Aorta (tissue), 5 donors: ENCODE measurements around the gene RABL2A. TPM values are rescaled to one million over a fixed set of nuclear protein-coding genes. Genes with fewer than 3 reads are reported as not detected.
"Not testable (repeated sequence)": the region's sequence is repeated elsewhere in the genome, so short reads cannot be mapped to it uniquely, and the experiment has no call there.

Experiments used
- ATAC-seq: fragments of 200-7000 bp; cut with Tn5 transposase; one replicate; pipeline ENCODE4 v1.9.1; 2022; ENCODE audit warnings: moderate library complexity; ENCODE audit not compliant: low FRiP score
- DNase-seq, 2 donors: peaks; one replicate each; pipeline ENCODE4 v3.0.0-alpha.2; 2020
- H3K27ac ChIP-seq, 2 donors: one replicate each; pipeline ENCODE4 v1.5.1; 2013; ENCODE audit warnings: low read length in 2 of 2, mild to moderate bottlenecking in 2 of 2, moderate library complexity in 2 of 2, control low read depth in 1 of 2, inconsistent platforms in 1 of 2, low read depth in 1 of 2
- H3K27me3 ChIP-seq, 2 donors: one replicate each; pipeline ENCODE4 v1.6.1; 2013; ENCODE audit warnings: control low read depth in 1 of 2, low read length in 1 of 2, mild to moderate bottlenecking in 1 of 2, moderate library complexity in 1 of 2; ENCODE audit not compliant: insufficient read depth in 2 of 2, control insufficient read depth in 1 of 2
- H3K36me3 ChIP-seq, 2 donors: one replicate each; pipeline ENCODE4 v1.6.1; 2013; ENCODE audit warnings: control low read depth in 1 of 2, low read length in 1 of 2, mild to moderate bottlenecking in 1 of 2; ENCODE audit not compliant: insufficient read depth in 2 of 2, control insufficient read depth in 1 of 2
- H3K4me1 ChIP-seq, 2 donors: one replicate each; pipeline ENCODE4 v1.6.1; 2013; ENCODE audit warnings: low read length in 2 of 2, control low read depth in 1 of 2, mild to moderate bottlenecking in 1 of 2, moderate library complexity in 1 of 2; ENCODE audit not compliant: insufficient read depth in 2 of 2, control insufficient read depth in 1 of 2
- H3K4me3 ChIP-seq, 2 donors: one replicate each; pipeline ENCODE4 v1.5.1; 2013; ENCODE audit warnings: low read length in 2 of 2, control low read depth in 1 of 2, mild to moderate bottlenecking in 1 of 2
- H3K9me3 ChIP-seq: one replicate; pipeline ENCODE4 v1.6.1; 2013; ENCODE audit warnings: mild to moderate bottlenecking, low read length; ENCODE audit not compliant: control insufficient read depth
- WGBS, 2 donors: extraction: QIAGEN DNeasy Blood & Tissue Kit; methylation state at CpG; one replicate each; pipeline ENCODE4 v1.1.7; 2013; 5-methylcytosine and 5-hydroxymethylcytosine counted together
- intact Hi-C, 2 donors: fragments of 100-400 bp; cut with DNase I; formaldehyde crosslinking; loops; one replicate each; pipeline versions ENCODE4 v1.14.2 to v1.15.0; 2022
- polyA plus RNA-seq, 2 donors: library from polyadenylated mRNA; stranded (reverse); fragments of 200-250 nt; gene quantifications; one replicate each; pipeline ENCODE4 v1.2.3, GENCODE V29; 2013
- total RNA-seq, 2 donors: library from RNA; stranded (reverse); fragmentation: NEBNext Ultra II Directional; extraction: Animal tissue kit (Norgen Biotek cat#: 25700); gene quantifications; one replicate each; pipeline ENCODE4 v1.2.1, GENCODE V29; 2021
- donor health status: healthy with polysubstance abuse.
- donor health status: Bipolar disorder and iron deficiency.
- donor health status: DM: no; HTN: no; CAD: no.
- donor health status: DM: no; HTN: no; CAD: no.
- donor health status: DM: yes; HTN: yes; CAD: no.

Gene RABL2A
- total and polyA plus RNA-seq, 4 donors, result 8.9 to 27.9 (median 21.9) TPM

GRCh38 chr2:113636226-113636625, 9.2 kb downstream of the RABL2A start:
- H3K4me3 ChIP-seq, H3K36me3 ChIP-seq, H3K27ac ChIP-seq, intact Hi-C loops, DNase-seq, ATAC-seq, H3K4me1 ChIP-seq, H3K27me3 ChIP-seq, H3K9me3 ChIP-seq: not testable (repeated sequence)
- whole genome bisulfite sequencing, 2 donors, result 85 to 93% methylated on average over 3 to 4 of the region's 4 CpGs

GRCh38 chr2:113638084-113638483, 11.0 kb downstream of the RABL2A start:
- H3K27ac ChIP-seq, H3K4me1 ChIP-seq, DNase-seq, ATAC-seq, H3K4me3 ChIP-seq, H3K27me3 ChIP-seq, H3K36me3 ChIP-seq, intact Hi-C loops, H3K9me3 ChIP-seq: not testable (repeated sequence)
- 77 to 81% methylated on average over 3 of the region's 3 CpGs for WGBS, 2 donors

- H3K27ac ChIP-seq, ATAC-seq, H3K27me3 ChIP-seq, intact Hi-C loops, H3K4me1 ChIP-seq, DNase-seq, H3K9me3 ChIP-seq, H3K4me3 ChIP-seq, H3K36me3 ChIP-seq: not testable (repeated sequence)
- 76 to 82% methylated on average over 2 of the region's 2 CpGs for WGBS, 2 donors
Measured at GRCh38 chr2:113646217-113646616, 19.2 kb downstream of the RABL2A start.

GRCh38 chr2:113650834-113651815, 24.1 kb downstream of the RABL2A start:
- intact Hi-C loops, DNase-seq, H3K4me3 ChIP-seq, H3K27me3 ChIP-seq, H3K9me3 ChIP-seq, H3K27ac ChIP-seq, H3K36me3 ChIP-seq, H3K4me1 ChIP-seq, ATAC-seq: not testable (repeated sequence)
- 71 to 75% methylated on average over 7 to 8 of the region's 14 CpGs for WGBS, 2 donors

- WGBS, 2 donors, result 68 to 69% methylated on average over 2 of the region's 3 CpGs
- H3K27me3 ChIP-seq, H3K27ac ChIP-seq, H3K36me3 ChIP-seq, ATAC-seq, intact Hi-C loops, H3K9me3 ChIP-seq, DNase-seq, H3K4me3 ChIP-seq, H3K4me1 ChIP-seq: not testable (repeated sequence)
Measured at GRCh38 chr2:113652599-113652998, 25.5 kb downstream of the RABL2A start.

- H3K4me1 ChIP-seq, H3K36me3 ChIP-seq, ATAC-seq, H3K27me3 ChIP-seq, H3K27ac ChIP-seq, DNase-seq, intact Hi-C loops, H3K4me3 ChIP-seq, H3K9me3 ChIP-seq: not testable (repeated sequence)
- 82 to 85% methylated on average over 25 to 27 of the region's 27 CpGs for WGBS, 2 donors
Measured at GRCh38 chr2:113656031-113656624, 29.1 kb downstream of the RABL2A start.

GRCh38 chr2:113657735-113658134, 30.7 kb downstream of the RABL2A start:
- DNase-seq, H3K9me3 ChIP-seq, H3K27me3 ChIP-seq, intact Hi-C loops, H3K4me3 ChIP-seq, ATAC-seq, H3K36me3 ChIP-seq, H3K4me1 ChIP-seq, H3K27ac ChIP-seq: not testable (repeated sequence)
- 93% methylated on average over 15 to 17 of the region's 17 CpGs for WGBS, 2 donors

- H3K9me3 ChIP-seq, H3K27me3 ChIP-seq, H3K4me1 ChIP-seq, intact Hi-C loops, H3K36me3 ChIP-seq, DNase-seq, H3K27ac ChIP-seq, H3K4me3 ChIP-seq, ATAC-seq: not testable (repeated sequence)
- WGBS, 2 donors, result 74 to 79% methylated on average over 10 of the region's 10 CpGs
Measured at GRCh38 chr2:113663285-113664060, 36.4 kb downstream of the RABL2A start.
